Smooth muscle cell (in vitro differentiated cells): ENCODE data around the gene IFNA10. TPM values are rescaled to one million over a fixed set of nuclear protein-coding genes. Genes with fewer than 3 reads are reported as not detected.
"Not testable (repeated sequence)": the region's sequence is repeated elsewhere in the genome, so short reads cannot be mapped to it uniquely, and the experiment has no call there.

Experiments used
- DNase-seq: peaks from one replicate; lab custom pipeline; 2025; ENCODE audit not compliant: unreplicated experiment; lab: John Stamatoyannopoulos, UW
- H2AFZ ChIP-seq: fragments of 200-600 bp; sonication (generic); 2 replicates; pipeline ENCODE4 v1.6.0; 2016; ENCODE audit warnings: antibody characterized with exemption, low read depth, mild to moderate bottlenecking
- H3F3A ChIP-seq: fragments of 200-600 bp; sonication (generic); 2 replicates; pipeline ENCODE4 v1.6.0; 2017; ENCODE audit warnings: antibody characterized with exemption, low read depth
- H3K27ac ChIP-seq: fragments of 200-600 bp; sonication (generic); 2 replicates; pipeline ENCODE4 v1.5.1; 2016; ENCODE audit warnings: low read depth, mild to moderate bottlenecking
- H3K27me3 ChIP-seq: fragments of 200-600 bp; sonication (generic); 2 replicates; pipeline ENCODE4 v1.6.1; 2016; ENCODE audit warnings: low read depth, mild to moderate bottlenecking
- H3K36me3 ChIP-seq: fragments of 200-600 bp; sonication (generic); 2 replicates; pipeline ENCODE4 v1.5.1; 2016; ENCODE audit warnings: low read depth
- H3K4me1 ChIP-seq: fragments of 200-600 bp; sonication (generic); 2 replicates; pipeline ENCODE4 v1.5.1; 2016; ENCODE audit warnings: low read depth
- H3K4me2 ChIP-seq: fragments of 200-600 bp; sonication (generic); 2 replicates; pipeline ENCODE4 v1.6.0; 2016; ENCODE audit warnings: mild to moderate bottlenecking
- H3K4me3 ChIP-seq: fragments of 200-600 bp; sonication (generic); 2 replicates; pipeline ENCODE4 v1.5.1; 2016; ENCODE audit warnings: mild to moderate bottlenecking
- H3K79me2 ChIP-seq: fragments of 200-600 bp; sonication (generic); 2 replicates; pipeline ENCODE4 v1.6.0; 2016; ENCODE audit warnings: low read depth, mild to moderate bottlenecking
- H3K9ac ChIP-seq: fragments of 200-600 bp; sonication (generic); 2 replicates; pipeline ENCODE4 v1.6.0; 2016; ENCODE audit warnings: low read depth
- H3K9me3 ChIP-seq: fragments of 200-600 bp; sonication (generic); replicated peaks from 2 replicates; pipeline ENCODE4 v1.5.1; 2016; ENCODE audit warnings: low read depth
- H4K20me1 ChIP-seq: fragments of 200-600 bp; sonication (generic); 2 replicates; pipeline ENCODE4 v1.6.0; 2016; ENCODE audit warnings: low read depth
- WGBS: methylation state at CpG from one replicate; pipeline ENCODE4 v1.1.7; 2016; ENCODE audit warnings: low lambda C conversion rate; 5-methylcytosine and 5-hydroxymethylcytosine counted together
- polyA plus RNA-seq: library from polyadenylated mRNA; unstranded; fragments of >200 nt; fragmentation: Nextera tagmentation; extraction: Ambion mirVana; gene quantifications from 2 replicates; pipeline ENCODE4 v1.2.1, GENCODE V29; 2016
- total RNA-seq: library from RNA; depleted of rRNA; stranded (reverse); fragments of >200 nt; gene quantifications from 2 replicates; pipeline ENCODE4 v1.2.3, GENCODE V29; 2014
- TF ChIP-seq, protein P1 (sequence below): fragments of 200-600 bp; sonication (generic); IDR thresholded peaks from 2 replicates; pipeline ENCODE4 v1.5.1; 2017; ENCODE audit warnings: borderline replicate concordance, mild to moderate bottlenecking, antibody characterized with exemption; ENCODE audit not compliant: insufficient read depth, poor library complexity, severe bottlenecking

IFNA10 gene
- total and polyA plus RNA-seq, 2 experiments from 2014 or later = not detected

DNA sequence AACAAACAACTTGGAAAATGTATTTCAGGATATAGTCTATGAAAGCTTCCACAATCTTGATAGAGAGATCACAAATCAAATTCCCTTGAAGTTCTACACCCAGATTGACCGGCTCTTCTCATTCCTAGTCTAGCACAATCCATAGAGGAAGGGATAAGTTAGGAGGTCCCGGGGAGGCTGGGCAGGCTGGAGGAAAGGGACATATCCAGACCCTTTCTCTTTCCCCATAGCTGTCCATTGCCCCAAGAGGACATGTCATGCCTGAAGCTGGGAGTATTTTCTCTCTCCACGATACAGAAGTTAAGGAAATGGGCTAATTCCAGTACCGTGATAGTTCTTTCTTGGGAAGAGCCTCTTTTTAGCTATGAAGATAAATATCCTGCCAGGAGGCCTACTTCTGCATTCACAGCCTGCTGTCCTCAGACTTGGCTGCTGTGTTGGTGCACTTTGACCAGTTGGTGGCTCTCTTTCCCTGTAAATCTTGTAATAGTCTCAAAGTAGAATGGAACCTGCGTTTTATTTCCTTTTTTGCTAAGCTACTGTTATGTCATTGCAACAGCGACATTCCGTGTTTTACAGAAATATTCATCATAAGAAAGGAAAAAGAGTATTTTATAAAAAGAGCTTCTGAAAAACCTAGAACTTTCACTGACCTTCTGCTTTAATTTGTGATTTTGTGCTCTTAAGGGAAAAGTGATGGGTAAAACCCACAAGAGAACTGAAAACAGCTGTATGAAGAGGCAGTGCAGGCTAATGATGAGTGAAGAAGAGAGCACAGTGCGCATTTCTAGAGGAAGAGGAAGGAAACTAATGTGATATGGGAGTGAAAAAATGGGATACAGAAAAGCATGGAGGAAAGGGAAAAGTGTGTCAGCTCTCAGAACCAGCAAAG is 28.8 kb upstream of the IFNA10 start:
- H3K4me2 ChIP-seq = peak overlapping the region; percentile 15
- not testable (repeated sequence) for H3K9ac ChIP-seq, H3K9me3 ChIP-seq, H2AFZ ChIP-seq, H3K79me2 ChIP-seq, H4K20me1 ChIP-seq, H3K27ac ChIP-seq, H3K4me3 ChIP-seq, H3K36me3 ChIP-seq, H3F3A ChIP-seq, DNase-seq, H3K4me1 ChIP-seq
- TF ChIP-seq, protein P1, sequence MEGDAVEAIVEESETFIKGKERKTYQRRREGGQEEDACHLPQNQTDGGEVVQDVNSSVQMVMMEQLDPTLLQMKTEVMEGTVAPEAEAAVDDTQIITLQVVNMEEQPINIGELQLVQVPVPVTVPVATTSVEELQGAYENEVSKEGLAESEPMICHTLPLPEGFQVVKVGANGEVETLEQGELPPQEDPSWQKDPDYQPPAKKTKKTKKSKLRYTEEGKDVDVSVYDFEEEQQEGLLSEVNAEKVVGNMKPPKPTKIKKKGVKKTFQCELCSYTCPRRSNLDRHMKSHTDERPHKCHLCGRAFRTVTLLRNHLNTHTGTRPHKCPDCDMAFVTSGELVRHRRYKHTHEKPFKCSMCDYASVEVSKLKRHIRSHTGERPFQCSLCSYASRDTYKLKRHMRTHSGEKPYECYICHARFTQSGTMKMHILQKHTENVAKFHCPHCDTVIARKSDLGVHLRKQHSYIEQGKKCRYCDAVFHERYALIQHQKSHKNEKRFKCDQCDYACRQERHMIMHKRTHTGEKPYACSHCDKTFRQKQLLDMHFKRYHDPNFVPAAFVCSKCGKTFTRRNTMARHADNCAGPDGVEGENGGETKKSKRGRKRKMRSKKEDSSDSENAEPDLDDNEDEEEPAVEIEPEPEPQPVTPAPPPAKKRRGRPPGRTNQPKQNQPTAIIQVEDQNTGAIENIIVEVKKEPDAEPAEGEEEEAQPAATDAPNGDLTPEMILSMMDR = peak; percentile 45
- 35% methylated on average over 8 of the region's 8 CpGs for WGBS
- peaks cover 26% of the 10 kb centered on the region for H3K27me3 ChIP-seq

DNA sequence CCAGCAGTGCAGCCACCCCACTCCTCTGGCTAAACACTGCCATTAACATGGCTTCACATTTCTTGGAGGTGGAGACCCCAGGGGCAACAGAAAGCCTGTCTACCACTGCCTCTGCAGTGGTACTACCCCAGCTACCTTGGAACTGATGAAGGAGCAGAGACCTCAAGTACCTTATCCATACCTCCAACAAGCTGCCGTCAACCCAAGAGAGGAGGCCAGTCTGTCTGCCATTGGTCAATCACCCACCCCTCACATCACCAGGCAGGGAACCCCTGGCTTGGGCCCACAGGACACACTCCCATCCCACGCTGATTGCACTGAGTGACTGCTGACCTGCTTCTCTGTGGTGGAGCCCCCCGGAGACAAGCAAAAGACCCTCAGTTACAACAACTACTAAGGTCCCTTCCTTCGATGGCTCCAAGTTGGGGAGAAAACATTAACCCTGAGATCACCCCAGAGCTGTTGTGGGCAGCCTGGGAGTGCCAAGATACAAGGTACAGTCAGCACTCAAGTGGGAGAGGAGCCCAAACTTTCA is 27.3 kb upstream of the IFNA10 start:
- Histone ChIP-seq H3K27ac (no peak overlapping the region), H2AFZ (no peak overlapping the region), H3K79me2 (no peaks in the 10 kb centered on the region), H3K9me3 (no peaks in the 10 kb centered on the region), H3F3A (no peaks in the 10 kb centered on the region), H3K4me3 (no peak overlapping the region), H4K20me1 (no peaks in the 10 kb centered on the region), H3K27me3 (peaks cover 17% of the 10 kb centered on the region), H3K9ac (no peak overlapping the region), H3K4me2 (no peak overlapping the region), H3K4me1 (no peaks in the 10 kb centered on the region), H3K36me3 (no peaks in the 10 kb centered on the region)
- DNase-seq = no peak
- TF ChIP-seq, protein P1 = no peak
- 86% methylated on average over 4 of the region's 4 CpGs for WGBS

DNA sequence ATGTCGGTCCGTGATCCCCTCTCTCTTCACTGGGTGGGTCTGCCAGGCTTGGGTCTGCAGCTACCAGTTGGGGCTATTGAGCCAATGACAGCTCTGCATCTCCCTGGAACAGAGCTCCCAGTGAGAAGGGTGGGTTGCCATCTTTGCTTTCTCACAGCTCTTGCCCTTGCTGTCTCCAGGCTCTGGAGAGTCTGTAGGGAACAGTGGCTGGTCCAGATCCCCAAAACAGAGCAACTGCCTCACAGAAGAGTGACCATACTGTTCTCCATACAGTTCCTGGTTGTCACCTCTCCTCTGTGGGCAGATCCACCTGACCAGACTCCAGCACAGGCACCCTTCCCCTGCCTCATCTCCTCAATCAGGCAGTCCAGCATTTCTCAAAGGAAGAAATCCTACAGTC is 26.3 kb upstream of the IFNA10 start:
- no peak overlapping the region for H3K4me3 ChIP-seq
- no peak for DNase-seq
- H3F3A ChIP-seq = no peaks in the 10 kb centered on the region
- H3K4me1 ChIP-seq = no peaks in the 10 kb centered on the region
- no peak overlapping the region for H3K9ac ChIP-seq
- H3K27ac ChIP-seq = no peak overlapping the region
- no peaks in the 10 kb centered on the region for H4K20me1 ChIP-seq
- no peak overlapping the region for H3K4me2 ChIP-seq
- WGBS = 90% methylated on average over 2 of the region's 2 CpGs
- peaks cover 14% of the 10 kb centered on the region for H3K27me3 ChIP-seq
- H3K79me2 ChIP-seq = no peaks in the 10 kb centered on the region
- H3K36me3 ChIP-seq = no peaks in the 10 kb centered on the region
- no peak overlapping the region for H2AFZ ChIP-seq
- TF ChIP-seq, protein P1 = no peak
- no peaks in the 10 kb centered on the region for H3K9me3 ChIP-seq
